HuH-7 (cell line): Measurements from ENCODE around the gene BRD3OS.

Source experiments
- DNase-seq: peaks from one replicate; pipeline ENCODE4 v3.0.0; 2011; ENCODE audit warnings: low spot score

BRD3OS gene, protein sequence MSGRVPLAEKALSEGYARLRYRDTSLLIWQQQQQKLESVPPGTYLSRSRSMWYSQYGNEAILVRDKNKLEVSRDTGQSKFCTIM

GRCh38 chr9:134024828-134025605, at the start of gene BRD3OS:
Gene BRD3OS (plus strand): TSS chr9:134025481. CDS start chr9:134026748, 1,267 bp downstream.
- peak; percentile 96 for DNase-seq

DNA sequence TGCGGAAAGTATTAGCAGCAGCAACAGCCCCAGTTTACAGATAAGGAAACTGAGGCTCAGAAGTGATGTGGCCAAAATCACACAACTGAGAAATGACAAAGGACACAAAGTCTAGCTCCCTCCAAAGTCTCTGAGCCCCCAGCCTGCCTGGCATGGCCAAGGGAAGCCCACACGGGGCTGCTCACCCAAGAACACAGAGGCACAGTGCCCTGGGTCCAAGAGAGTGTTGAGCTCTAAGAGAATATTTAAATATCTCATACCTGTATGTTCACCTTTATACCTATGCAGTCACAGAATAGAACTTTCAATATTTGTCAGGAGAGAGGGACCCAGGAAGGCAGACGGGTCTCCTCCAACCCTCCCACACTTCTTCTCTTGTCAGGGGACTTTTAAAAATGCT, 49.8 kb upstream of the BRD3OS start:
- DNase-seq = no peak

DNA sequence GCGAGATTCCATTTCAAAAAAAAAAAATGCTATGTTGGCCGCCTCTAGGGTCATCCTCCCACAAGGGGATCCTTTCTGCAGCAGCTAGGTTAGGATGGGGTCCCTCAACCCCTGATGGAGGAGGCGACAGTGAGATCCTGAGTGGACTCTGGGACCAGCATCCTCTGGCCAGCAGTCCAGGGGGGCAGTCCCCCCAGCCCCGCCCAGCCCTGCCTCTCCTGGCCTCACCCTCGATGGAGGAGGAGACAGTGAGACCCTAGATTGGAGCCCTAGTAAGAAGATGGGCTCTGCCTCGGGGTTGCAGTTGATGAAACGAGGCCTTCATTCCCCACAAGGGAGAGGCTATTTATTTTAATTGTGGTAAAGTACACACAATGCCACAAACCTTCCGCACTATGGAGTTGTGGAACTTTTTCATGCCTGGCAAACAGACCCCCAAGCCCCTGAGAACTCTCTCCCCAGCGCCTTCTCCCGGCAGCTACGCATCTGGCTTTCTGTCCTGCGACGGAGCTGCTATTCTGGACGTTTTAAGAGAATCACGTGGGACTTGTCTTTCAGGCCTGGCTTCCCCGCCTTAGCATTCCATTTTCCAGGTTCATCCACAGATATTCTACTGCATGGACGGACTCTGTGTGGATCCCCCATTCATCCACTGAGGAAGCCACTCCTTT, 49.0 kb upstream of the BRD3OS start:
- no peak for DNase-seq

GRCh38 chr9:133976887-133977286, 48.4 kb upstream of the BRD3OS start:
- no peak for DNase-seq

DNA sequence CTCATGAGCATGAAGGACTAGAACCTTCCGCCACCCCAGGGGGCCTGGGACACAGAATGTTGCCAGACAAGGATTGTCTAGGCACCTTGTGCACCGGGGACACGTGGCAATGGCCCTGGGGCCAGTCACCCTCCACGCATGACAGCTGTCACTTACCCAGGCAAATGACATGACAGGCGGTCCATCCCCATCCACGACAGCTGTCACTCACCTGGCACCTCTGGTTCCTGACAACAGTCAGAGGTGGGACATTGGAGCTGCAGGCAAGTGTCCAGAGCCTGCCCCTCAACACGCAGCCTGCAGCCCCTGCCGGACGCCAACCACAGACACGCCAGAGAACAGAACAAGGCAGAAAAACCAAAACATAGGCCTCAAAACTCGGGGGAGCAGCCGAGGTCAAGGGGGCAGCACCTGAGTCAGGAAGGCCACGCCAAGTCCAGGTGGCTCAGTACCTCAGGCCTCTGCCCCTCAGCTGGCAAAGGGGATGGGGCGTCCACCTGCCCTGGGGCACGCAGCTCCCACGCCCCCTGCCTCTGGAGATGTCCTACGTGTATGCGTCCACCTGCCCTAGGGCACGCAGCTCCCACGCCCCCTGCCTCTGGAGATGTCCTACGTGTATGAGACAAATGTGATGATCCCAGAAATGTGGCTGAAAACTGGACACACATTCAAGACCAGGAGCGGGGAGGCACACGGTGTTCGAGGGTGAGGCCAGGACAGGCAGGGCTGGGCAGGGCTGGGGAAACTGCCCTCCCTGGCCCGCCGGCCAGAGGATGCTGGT, 47.7 kb upstream of the BRD3OS start:
- no peak for DNase-seq

GRCh38 chr9:133978226-133978898, 46.9 kb upstream of the BRD3OS start:
- peak; percentile 67 for DNase-seq

DNA sequence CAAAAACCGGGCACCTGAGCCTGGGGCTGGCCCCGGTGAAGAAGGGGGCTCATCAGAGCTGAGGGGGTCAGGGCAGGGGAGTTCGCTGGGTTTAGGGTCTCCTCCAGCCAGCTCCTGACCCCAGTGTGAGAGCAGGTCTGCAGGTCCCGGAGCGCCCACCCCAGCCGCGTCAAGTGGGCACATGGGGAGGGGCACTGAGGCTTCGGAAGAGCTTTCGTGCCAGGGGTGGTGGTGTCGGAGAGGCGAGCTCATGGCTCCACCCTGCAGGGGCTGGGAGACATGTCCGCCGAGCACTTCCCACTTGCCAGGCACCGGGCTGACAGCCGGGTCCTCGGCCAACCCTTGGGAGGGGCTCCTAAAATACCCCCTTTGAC, 46.4 kb upstream of the BRD3OS start:
- no peak for DNase-seq

DNA sequence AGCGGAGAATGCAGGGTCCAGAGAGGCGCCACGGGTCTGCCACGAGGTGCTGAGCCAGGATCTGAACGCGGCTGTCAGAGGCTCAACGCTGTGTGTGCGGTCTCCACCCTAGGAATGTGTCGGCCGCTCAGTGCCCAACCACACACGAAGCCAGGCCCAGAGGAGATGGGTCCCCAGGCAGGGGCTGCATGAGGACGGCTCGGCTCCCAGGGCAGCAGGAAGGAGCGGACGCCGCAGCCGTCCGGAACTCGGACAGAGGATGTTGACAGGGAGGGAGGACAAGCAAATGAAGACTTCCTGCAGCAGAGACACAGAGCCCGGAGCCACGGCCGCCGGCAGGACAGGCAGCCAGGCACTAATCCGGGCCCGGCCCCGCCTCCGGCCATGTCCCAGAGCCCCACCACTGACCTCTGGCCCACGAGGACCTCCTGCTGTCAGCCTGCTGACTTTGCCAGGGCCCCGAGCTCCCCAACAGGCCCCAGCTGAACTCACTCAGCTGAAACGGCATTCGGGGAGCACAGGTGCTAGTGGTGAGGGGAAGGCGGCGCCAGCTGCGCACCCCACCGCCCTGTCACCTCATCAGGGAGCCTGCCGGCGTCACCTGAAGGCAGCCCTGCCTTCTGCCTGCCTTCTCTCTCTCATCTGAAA, 45.9 kb upstream of the BRD3OS start:
- DNase-seq = peak; percentile 82

GRCh38 chr9:133979921-133980863, 45.1 kb upstream of the BRD3OS start:
- no peak for DNase-seq

DNA sequence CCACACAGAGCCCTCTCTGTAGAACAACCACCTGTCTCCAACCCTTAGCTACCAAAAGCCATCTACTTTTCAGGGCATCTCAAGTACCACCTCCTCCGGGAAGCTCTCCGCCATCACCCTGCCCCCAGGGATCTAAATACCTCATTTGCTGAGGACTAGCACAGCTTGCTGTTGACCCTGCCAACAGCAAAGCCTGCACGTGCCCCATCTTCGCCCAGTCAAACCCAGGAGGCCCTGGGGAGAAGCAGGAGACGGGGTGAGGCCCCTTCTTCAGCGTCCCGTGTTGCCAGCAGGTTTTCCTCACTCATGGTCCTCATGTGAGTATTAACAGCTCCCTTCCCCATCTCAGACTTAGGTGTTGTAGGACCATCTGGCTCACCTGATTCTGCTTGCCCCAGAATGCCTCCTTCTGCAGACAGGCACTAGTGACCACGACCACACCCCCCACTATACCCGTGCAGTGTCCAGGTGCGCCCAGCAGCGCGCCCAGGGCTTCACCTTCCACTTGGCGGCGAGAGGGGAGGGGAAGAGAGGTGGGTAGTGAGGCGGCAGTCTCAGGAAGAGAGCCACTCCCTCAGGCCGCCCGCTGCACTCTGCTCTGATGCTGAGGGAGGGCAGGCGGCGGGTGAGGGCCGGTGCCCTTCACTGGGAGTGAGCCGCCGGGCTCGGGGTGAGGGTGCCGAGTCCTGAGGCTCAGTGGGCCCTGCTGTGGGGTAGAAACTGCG, 44.3 kb upstream of the BRD3OS start:
- no peak for DNase-seq

DNA sequence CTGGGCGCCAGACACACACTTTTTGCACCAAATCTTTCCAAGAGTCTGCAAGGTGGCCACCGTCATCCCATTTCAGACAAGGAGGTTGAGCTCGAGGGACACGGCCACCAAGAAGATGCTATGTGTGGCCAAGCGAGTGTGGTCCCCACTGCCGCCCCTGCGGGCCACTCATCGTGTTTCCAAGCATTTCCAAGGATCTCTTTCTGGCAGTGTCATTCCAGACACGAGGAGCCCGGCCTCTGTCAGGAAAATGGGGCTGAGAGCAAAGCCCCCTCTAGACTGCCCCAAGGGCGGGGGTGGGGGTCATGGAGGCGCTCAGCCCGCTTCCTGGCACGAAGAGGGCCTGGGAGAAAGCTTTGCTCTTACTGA, 43.7 kb upstream of the BRD3OS start:
- DNase-seq = no peak

DNA sequence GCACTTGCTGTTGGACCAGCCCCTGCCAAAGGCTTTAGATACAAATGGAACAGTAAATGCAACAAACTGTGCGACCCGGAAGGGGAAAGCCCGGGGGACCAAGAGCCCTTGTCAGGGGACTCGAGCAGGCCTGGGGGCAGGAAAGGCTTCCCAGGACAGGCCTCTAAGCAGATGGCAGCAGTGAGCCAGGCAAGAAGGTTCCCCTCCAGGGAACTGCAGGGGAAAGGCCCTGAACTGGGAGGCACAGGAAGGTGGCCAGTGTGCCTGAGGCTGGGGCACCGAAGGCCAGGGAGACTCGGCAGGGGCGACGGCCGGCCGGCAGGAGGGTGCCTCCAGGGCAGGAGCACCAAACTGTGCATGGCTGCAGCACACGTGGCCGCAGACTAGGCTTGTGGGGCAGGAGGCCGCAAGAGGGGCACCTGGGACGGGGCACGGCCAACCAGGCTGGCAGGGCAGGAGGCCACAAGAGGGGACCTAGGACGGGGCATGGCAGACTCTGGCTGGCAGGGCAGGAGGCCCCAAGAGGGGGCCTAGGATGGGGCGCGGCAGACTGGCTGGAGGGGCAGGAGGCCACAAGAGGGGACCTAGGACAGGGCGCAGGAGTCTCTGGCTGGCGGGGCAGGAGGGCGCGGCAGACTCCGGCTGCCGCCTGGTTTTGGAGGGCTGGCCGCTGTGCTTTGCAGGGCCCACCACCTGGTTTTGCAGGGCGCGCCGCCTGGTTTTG, 43.2 kb upstream of the BRD3OS start:
- DNase-seq = no peak

GRCh38 chr9:133982971-133983720, 42.1 kb upstream of the BRD3OS start:
- DNase-seq = no peak

- DNase-seq = no peak
Measured at GRCh38 chr9:133986061-133986460, 39.2 kb upstream of the BRD3OS start.

- DNase-seq = no peak
Measured at GRCh38 chr9:133986774-133987445, 38.4 kb upstream of the BRD3OS start.

GRCh38 chr9:133987446-133987788, 37.9 kb upstream of the BRD3OS start:
- DNase-seq = no peak

DNA sequence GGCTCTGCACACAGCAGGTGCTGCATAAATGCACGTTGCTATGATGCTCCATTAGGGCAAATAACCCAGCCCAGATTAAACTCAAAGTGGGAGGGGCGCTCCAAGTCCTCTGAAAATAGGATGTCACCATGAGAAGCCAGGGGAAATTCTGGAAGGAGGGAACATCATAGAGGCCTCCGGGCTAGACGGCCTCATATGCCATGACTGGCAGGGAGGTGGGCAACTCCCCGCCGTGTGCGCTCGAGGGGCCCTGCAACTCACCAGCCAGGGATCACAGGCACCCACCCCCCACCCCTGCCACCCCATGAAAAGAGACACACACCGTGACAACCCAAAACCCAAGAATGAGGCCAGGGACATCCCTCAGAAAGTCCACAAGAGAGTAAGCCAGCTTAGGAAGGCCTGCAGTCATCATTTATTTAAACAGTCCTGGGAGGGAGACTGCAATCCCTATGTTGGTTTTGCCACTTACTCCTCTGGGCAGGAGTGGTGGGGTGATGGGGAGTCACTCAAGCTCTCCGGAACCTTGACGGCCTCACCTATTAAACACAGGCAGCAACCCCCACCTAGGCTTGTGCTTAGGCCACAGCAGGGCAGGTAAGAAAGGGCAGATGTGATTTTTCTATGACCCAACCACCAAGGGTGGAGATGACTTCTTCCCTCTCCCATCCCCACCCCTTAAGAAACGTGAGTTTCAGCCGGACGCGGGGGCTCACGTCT, 37.2 kb upstream of the BRD3OS start:
- no peak for DNase-seq
